ENCODE measurements around the gene HCAR2.
"Not testable (repeated sequence)": the region's sequence is repeated elsewhere in the genome, so short reads cannot be mapped to it uniquely, and the experiment has no call there.

Gene HCAR2

DNA sequence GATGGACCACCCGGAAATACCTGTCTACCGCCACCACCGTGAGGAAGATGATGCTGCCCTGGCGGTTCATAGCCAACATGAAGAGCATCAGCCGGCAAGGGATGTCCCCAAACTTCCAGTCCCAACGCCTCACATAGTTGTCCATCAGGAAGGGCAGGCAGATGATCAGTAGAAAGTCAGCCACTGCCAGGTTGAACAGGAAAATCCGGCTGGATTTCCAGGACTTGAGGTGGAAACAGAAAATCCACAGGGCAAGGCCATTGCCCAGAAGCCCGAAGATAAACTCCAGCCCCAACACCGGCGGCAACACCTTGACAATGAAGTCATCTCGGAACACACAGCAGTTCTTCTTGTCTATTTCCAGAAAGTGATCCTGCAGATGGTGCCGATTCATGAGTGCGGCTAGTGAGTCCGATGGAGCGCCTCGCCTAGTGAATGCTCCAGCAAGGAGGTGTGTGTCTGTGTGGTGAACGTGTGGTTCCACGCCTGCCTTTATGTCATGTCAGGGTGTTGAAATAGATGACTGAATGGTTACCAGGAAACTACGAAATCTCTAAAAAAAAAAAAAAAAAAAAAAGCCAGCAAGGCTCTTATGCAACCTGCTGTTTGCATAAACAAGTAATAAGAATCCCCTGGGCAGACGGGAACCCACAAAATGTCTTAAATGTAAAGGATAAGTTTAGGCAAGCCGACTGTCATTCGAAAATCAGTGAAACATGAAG, at the start of gene HCAR2:
Gene HCAR2, minus strand, starts transcription at position 468 of the 722 bp plus-strand sequence. Its CDS starts 74 bp downstream, at position 394.
- H3K27ac ChIP-seq; H3K4me3 ChIP-seq (ENCODE audit: low read depth, low read length); H3K36me3 ChIP-seq (replicated peaks); in situ Hi-C loops (cut with HindIII; ENCODE audit: low pct_ligation_motif_present, low sequenced_read_pairs); H3K27me3 ChIP-seq (replicated peaks); DNase-seq: not testable (repeated sequence)

DNA sequence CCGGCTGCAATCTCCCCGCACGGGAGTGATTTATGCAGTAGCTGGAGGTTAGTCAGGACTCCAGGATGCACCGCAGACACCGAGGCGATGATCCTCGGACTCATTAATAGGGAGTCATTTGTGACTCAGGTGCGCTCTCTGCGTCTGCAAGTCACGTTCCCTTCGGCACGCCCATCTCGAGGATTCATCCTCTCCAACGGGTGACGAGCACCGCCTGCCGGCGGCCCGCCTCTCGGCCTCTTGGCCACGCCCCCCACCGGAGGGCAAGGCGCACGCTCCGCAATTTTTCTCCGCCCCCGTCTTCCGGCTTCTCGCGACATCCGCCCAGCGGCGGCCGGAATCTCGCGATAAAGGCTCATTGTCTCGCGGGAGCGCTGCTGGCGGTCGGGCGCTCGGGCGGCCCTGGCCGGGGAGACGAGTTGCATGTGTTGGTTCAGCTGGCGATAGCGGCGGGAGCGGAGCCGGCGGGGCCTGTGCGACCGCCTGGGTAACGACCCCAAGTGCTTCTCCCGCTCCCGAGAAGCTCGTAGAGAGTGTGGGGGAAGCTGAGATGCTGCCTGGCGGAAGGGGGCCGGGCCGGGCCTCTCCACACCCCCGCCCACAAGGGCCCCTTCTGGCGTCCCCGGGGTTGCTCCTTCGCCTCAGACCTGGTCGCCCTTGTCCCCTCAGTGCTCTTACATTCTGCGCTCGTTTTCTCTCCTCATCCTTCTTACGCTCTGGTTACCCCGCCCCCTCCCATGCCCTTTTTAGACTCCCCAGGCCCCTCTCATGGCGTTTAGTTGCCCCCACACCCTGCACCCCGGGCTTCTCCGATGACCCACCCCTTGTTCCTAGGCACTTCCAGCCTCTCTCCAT, 49.5 kb upstream of the HCAR2 start, which contains the start of gene DENR:
Gene DENR, plus strand, starts transcription at position 361 of the 855 bp plus-strand sequence. CDS start 878 bp downstream, outside the sequence.
- peak; percentile 94 for DNase-seq
- H3K4me3 ChIP-seq (ENCODE audit: low read depth, low read length): peak within 1 kb of the TSS; percentile 94
- H3K27ac ChIP-seq: peak within 1 kb of the TSS; percentile 83
- TF ChIP-seq, protein P1, sequence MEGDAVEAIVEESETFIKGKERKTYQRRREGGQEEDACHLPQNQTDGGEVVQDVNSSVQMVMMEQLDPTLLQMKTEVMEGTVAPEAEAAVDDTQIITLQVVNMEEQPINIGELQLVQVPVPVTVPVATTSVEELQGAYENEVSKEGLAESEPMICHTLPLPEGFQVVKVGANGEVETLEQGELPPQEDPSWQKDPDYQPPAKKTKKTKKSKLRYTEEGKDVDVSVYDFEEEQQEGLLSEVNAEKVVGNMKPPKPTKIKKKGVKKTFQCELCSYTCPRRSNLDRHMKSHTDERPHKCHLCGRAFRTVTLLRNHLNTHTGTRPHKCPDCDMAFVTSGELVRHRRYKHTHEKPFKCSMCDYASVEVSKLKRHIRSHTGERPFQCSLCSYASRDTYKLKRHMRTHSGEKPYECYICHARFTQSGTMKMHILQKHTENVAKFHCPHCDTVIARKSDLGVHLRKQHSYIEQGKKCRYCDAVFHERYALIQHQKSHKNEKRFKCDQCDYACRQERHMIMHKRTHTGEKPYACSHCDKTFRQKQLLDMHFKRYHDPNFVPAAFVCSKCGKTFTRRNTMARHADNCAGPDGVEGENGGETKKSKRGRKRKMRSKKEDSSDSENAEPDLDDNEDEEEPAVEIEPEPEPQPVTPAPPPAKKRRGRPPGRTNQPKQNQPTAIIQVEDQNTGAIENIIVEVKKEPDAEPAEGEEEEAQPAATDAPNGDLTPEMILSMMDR (IDR thresholded peaks at IDR 0.05; ENCODE audit: low read depth, low read length, missing control alignments): peak; percentile 89
- in situ Hi-C loops (cut with HindIII; ENCODE audit: low pct_ligation_motif_present, low sequenced_read_pairs): loop anchor here (25.0 kb wide), 1 partner anchor 115 kb away; no protein-coding TSS in a partner anchor
- peaks cover 23% of the 10 kb centered on the region for H3K36me3 ChIP-seq (replicated peaks)
- no peaks in the 10 kb centered on the region for H3K27me3 ChIP-seq (replicated peaks)

DNA sequence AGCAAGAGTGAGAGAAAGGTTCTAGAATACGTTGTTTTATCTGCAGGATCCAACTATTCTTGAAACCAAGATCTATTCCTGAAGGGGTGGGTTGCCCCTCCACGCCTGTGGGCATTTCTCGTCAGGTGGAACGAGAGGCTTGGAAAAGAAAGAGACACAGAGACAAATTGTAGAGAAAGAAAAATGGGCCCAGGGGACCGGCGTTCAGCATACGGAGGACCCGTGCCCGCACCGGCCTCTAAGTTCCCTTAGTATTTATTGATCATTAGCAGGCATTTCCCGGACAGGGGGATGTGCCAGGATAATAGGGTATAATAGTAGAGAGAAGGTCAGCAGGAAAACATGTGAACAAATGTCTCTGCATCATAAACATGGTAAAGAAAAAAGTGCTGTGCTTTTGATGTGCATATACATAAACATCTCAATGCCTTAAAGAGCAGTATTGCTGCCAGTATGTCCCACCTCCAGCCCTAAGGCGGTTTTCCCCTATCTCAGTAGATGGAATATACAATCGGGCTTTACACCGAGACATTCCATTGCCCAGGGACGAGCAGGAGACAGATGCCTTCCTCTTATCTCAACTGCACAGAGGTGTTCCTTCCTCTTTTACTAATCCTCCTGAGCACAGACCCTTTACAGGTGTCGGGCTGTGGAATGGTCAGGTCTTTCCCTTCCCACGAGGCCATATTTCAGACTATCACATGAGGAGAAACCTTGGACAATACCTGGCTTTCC, 47.8 kb upstream of the HCAR2 start:
- not testable (repeated sequence) for H3K36me3 ChIP-seq (replicated peaks); H3K27ac ChIP-seq; H3K27me3 ChIP-seq (replicated peaks); DNase-seq; H3K4me3 ChIP-seq (ENCODE audit: low read depth, low read length)
- in situ Hi-C loops (cut with HindIII; ENCODE audit: low pct_ligation_motif_present, low sequenced_read_pairs): loop anchor here (25.0 kb wide), 1 partner anchor 114 kb away; no protein-coding TSS in a partner anchor

DNA sequence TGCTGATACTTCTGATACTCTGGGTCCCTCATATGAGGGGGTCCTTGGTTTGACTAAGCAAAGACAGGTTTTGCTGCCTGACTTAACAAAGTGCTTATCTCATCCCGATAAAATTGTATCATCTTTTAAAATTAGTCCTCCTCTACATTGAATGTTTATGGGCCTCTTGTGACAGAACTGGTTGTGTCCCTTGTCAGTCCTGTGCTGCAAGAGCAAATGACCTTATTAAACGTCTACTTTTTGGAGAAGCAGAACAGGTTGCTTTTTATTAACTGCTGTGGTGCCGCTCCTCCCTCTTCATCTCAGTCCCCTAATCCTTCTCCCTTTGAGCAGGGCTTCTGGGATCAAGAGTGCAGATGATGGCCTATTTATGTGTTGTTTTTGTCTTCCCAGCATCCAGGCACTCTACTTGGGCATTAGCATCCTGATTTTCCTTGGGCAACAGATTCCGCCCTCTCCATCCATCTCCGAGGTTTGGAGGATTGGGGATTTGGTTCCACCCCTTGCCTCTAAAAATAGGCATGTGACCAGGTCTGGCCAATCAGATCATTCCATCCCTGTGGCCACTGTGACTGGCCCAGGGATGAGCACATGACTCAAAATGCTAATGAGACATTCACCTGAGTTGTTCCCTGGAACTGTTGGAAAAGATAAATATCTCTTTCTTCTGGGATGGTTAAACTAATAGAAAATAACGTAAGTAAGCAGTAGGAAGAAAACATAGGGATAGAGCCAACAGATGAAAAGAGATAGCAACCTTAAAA, 46.6 kb upstream of the HCAR2 start:
- Histone ChIP-seq H3K27ac (no peak overlapping the region), H3K36me3 (replicated peaks) (peaks cover 4% of the 10 kb centered on the region), H3K4me3 (ENCODE audit: low read depth, low read length) (no peak overlapping the region), H3K27me3 (replicated peaks) (no peaks in the 10 kb centered on the region)
- TF ChIP-seq, protein P1 (IDR thresholded peaks at IDR 0.05; ENCODE audit: low read depth, low read length, missing control alignments): no peak
- DNase-seq: no peak
- in situ Hi-C loops (cut with HindIII; ENCODE audit: low pct_ligation_motif_present, low sequenced_read_pairs): loop anchor here (25.0 kb wide), 1 partner anchor 112 kb away; no protein-coding TSS in a partner anchor

DNA sequence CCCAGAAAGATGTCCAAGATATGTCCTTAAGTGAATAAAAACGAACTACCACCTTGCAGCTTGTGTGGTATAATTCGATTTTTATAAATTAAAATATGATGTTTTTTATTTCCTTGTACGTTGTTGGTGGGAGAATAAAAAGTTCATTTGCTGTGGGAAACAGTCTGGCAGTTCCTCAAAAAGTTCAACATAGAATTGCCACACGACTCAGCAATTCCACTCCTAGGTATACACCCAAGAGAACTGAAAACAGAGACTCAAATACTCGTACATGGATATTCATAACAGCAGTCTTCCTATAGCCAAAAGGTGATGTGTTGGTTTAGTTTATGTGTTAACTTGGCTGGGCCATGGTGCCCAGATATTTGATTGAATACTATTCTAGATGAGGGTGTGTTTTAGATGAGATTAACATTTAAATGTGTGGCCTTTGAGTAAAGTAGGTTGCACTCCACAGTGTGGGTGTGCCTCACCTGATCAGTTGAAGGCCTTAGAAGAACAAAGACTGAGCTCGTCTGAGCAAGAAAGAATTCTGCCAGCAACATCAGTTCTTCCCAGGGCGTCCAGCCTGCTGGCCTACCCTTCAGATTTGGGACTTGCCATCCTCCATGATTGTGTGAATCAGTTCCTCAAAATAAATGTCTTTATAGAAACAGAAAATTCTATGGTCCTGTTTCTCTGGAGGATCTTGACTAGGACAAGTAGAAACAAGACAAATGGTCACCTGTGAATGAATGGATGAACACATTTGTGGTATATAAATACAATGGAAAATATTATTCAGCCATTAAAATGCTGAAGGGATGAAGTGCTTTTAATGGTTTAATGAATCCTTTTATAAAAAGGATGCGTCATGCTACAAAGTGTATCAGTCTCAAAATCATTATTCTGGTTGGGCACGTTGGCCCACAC, 44.3 kb upstream of the HCAR2 start:
- no peaks in the 10 kb centered on the region for H3K36me3 ChIP-seq (replicated peaks)
- in situ Hi-C loops (cut with HindIII; ENCODE audit: low pct_ligation_motif_present, low sequenced_read_pairs): no loop called here
- TF ChIP-seq, protein P1 (IDR thresholded peaks at IDR 0.05; ENCODE audit: low read depth, low read length, missing control alignments): no peak
- H3K4me3 ChIP-seq (ENCODE audit: low read depth, low read length): no peak overlapping the region
- H3K27me3 ChIP-seq (replicated peaks): no peaks in the 10 kb centered on the region
- no peak overlapping the region for H3K27ac ChIP-seq
- no peak for DNase-seq

Measured in brain microvascular endothelial cell (primary cell).